ENCODE results near the gene NR1H2. TPM values are rescaled to one million over a fixed set of nuclear protein-coding genes. Genes with fewer than 3 reads are reported as not detected.

Gene NR1H2
- total and polyA plus RNA-seq, 2 donors (not counting 1 experiment from before 2014, with no cell fraction given) = 30.3 to 82.4 TPM

- H3K4me1 ChIP-seq (ENCODE audit: control insufficient read depth, extremely low read depth, insufficient read depth, low read length) = no peaks in the 10 kb centered on the region
- no peaks in the 10 kb centered on the region for H4K20me1 ChIP-seq (ENCODE audit: control insufficient read depth, extremely low read depth, insufficient read depth, low read length)
- H3K36me3 ChIP-seq (ENCODE audit: control insufficient read depth, insufficient read depth, low read length) = no peaks in the 10 kb centered on the region
- H3K27me3 ChIP-seq (ENCODE audit: control insufficient read depth, insufficient read depth, low read length) = no peaks in the 10 kb centered on the region
- H3K4me2 ChIP-seq (ENCODE audit: extremely low read depth, insufficient read depth, low read length) = no peak overlapping the region
- no peak overlapping the region for H3K27ac ChIP-seq (ENCODE audit: insufficient read depth, low read length)
- no peaks in the 10 kb centered on the region for H3K79me2 ChIP-seq (ENCODE audit: control insufficient read depth, insufficient read depth, low read length)
- no peak overlapping the region for H3K9ac ChIP-seq (ENCODE audit: insufficient read depth, low read length)
- TF ChIP-seq EZH2 (IDR thresholded peaks at IDR 0.05; ENCODE audit: low read length, missing control alignments) (no peak), CTCF (conservative IDR thresholded peaks at IDR 0.05 in 1 of 2, IDR thresholded peaks at IDR 0.05 in 1 of 2; ENCODE audit: low read depth in 1 of 2, low read length in 2 of 2) (no peak)
- no peak overlapping the region for H3K4me3 ChIP-seq (replicated peaks in 1 of 4; ENCODE audit: control extremely low read depth in 1 of 4, insufficient read depth in 1 of 4, low read depth in 3 of 4, low read length in 4 of 4)
- no peaks in the 10 kb centered on the region for H3K9me3 ChIP-seq (ENCODE audit: control insufficient read depth, insufficient read depth, low read depth, low read length)
- DNase-seq (ENCODE audit: low read depth in 2 of 2) = no peak
- H2AFZ ChIP-seq (ENCODE audit: low read length) = no peak overlapping the region
These were observed 22.6 kb downstream of the NR1H2 start for GRCh38 chr19:50398675-50399367.

- DNase-seq (ENCODE audit: low read depth in 2 of 2) = no peak
- Histone ChIP-seq H3K36me3 (ENCODE audit: control insufficient read depth, insufficient read depth, low read length) (no peaks in the 10 kb centered on the region), H3K79me2 (ENCODE audit: control insufficient read depth, insufficient read depth, low read length) (no peaks in the 10 kb centered on the region), H3K9ac (ENCODE audit: insufficient read depth, low read length) (no peak overlapping the region), H3K4me1 (ENCODE audit: control insufficient read depth, extremely low read depth, insufficient read depth, low read length) (no peaks in the 10 kb centered on the region), H3K27ac (ENCODE audit: insufficient read depth, low read length) (no peak overlapping the region), H3K4me2 (ENCODE audit: extremely low read depth, insufficient read depth, low read length) (no peak overlapping the region), H3K9me3 (ENCODE audit: control insufficient read depth, insufficient read depth, low read depth, low read length) (no peaks in the 10 kb centered on the region), H2AFZ (ENCODE audit: low read length) (no peak overlapping the region), H4K20me1 (ENCODE audit: control insufficient read depth, extremely low read depth, insufficient read depth, low read length) (no peaks in the 10 kb centered on the region), H3K4me3 (replicated peaks in 1 of 4; ENCODE audit: control extremely low read depth in 1 of 4, insufficient read depth in 1 of 4, low read depth in 3 of 4, low read length in 4 of 4) (no peak overlapping the region), H3K27me3 (ENCODE audit: control insufficient read depth, insufficient read depth, low read length) (no peaks in the 10 kb centered on the region)
- TF ChIP-seq EZH2 (IDR thresholded peaks at IDR 0.05; ENCODE audit: low read length, missing control alignments) = no peak
- no peak for TF ChIP-seq CTCF (conservative IDR thresholded peaks at IDR 0.05 in 1 of 2, IDR thresholded peaks at IDR 0.05 in 1 of 2; ENCODE audit: low read depth in 1 of 2, low read length in 2 of 2)
These were observed 23.1 kb downstream of the NR1H2 start for GRCh38 chr19:50399368-50399745.

GRCh38 chr19:50401605-50402450 is 25.6 kb downstream of the NR1H2 start:
- no peaks in the 10 kb centered on the region for H3K27me3 ChIP-seq (ENCODE audit: control insufficient read depth, insufficient read depth, low read length)
- H3K36me3 ChIP-seq (ENCODE audit: control insufficient read depth, insufficient read depth, low read length) = peaks cover 6% of the 10 kb centered on the region
- no peaks in the 10 kb centered on the region for H3K79me2 ChIP-seq (ENCODE audit: control insufficient read depth, insufficient read depth, low read length)
- no peak overlapping the region for H3K4me2 ChIP-seq (ENCODE audit: extremely low read depth, insufficient read depth, low read length)
- H3K27ac ChIP-seq (ENCODE audit: insufficient read depth, low read length) = no peak overlapping the region
- no peak for DNase-seq (ENCODE audit: low read depth in 2 of 2)
- no peaks in the 10 kb centered on the region for H3K4me1 ChIP-seq (ENCODE audit: control insufficient read depth, extremely low read depth, insufficient read depth, low read length)
- no peaks in the 10 kb centered on the region for H3K9me3 ChIP-seq (ENCODE audit: control insufficient read depth, insufficient read depth, low read depth, low read length)
- H3K4me3 ChIP-seq (replicated peaks in 1 of 4; ENCODE audit: control extremely low read depth in 1 of 4, insufficient read depth in 1 of 4, low read depth in 3 of 4, low read length in 4 of 4) = no peak overlapping the region
- H4K20me1 ChIP-seq (ENCODE audit: control insufficient read depth, extremely low read depth, insufficient read depth, low read length) = no peaks in the 10 kb centered on the region
- TF ChIP-seq EZH2 (IDR thresholded peaks at IDR 0.05; ENCODE audit: low read length, missing control alignments) = no peak
- TF ChIP-seq CTCF (conservative IDR thresholded peaks at IDR 0.05 in 1 of 2, IDR thresholded peaks at IDR 0.05 in 1 of 2; ENCODE audit: low read depth in 1 of 2, low read length in 2 of 2) = no peak
- no peak overlapping the region for H2AFZ ChIP-seq (ENCODE audit: low read length)
- no peak overlapping the region for H3K9ac ChIP-seq (ENCODE audit: insufficient read depth, low read length)
